Measurements from ENCODE around the gene RGSL1.

DNA sequence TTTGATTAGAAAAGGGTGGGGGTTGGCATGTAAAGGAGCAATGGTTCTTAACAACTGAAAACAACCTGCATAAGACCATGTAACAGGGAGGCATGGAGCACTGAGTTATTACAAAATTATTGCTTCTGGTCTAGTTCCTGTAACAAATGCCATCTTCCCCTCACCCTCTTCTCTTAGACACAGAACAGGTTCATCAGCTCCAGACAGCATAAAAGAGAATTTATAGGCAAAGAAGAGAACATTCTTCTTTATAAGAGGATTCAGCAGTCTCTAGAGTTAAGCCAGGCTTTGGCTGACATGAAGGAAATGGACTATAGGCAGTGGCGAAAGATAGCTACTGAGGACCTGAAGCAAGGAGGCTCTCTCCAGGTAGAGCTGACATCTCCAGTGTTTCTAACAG lies 38.9 kb downstream of the RGSL1 start:
- TF ChIP-seq, protein P1, sequence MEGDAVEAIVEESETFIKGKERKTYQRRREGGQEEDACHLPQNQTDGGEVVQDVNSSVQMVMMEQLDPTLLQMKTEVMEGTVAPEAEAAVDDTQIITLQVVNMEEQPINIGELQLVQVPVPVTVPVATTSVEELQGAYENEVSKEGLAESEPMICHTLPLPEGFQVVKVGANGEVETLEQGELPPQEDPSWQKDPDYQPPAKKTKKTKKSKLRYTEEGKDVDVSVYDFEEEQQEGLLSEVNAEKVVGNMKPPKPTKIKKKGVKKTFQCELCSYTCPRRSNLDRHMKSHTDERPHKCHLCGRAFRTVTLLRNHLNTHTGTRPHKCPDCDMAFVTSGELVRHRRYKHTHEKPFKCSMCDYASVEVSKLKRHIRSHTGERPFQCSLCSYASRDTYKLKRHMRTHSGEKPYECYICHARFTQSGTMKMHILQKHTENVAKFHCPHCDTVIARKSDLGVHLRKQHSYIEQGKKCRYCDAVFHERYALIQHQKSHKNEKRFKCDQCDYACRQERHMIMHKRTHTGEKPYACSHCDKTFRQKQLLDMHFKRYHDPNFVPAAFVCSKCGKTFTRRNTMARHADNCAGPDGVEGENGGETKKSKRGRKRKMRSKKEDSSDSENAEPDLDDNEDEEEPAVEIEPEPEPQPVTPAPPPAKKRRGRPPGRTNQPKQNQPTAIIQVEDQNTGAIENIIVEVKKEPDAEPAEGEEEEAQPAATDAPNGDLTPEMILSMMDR (IDR thresholded peaks at IDR 0.05): no peak
- no peak for TF ChIP-seq POLR2A (IDR thresholded peaks at IDR 0.05)
- TF ChIP-seq POLR2AphosphoS5 (IDR thresholded peaks at IDR 0.05; ENCODE audit: insufficient read depth in 1 of 2, low read depth in 1 of 2): no peak

Data from vagina (tissue), 2 donors.